IPS-NIHi11 (cell line): ENCODE results near the gene EIF4EBP3.
"Not testable (repeated sequence)": the region's sequence is repeated elsewhere in the genome, so short reads cannot be mapped to it uniquely, and the experiment has no call there.

ENCODE experiments used
- DNase-seq: peaks from one replicate; pipeline ENCODE4 v3.0.0; 2012; ENCODE audit warnings: mixed read lengths, low spot score

EIF4EBP3 gene

GRCh38 chr5:140579188-140579747 is 31.8 kb downstream of the EIF4EBP3 start:
- DNase-seq: not testable (repeated sequence)

GRCh38 chr5:140587495-140587894 is 40.0 kb downstream of the EIF4EBP3 start:
- no peak for DNase-seq

- DNase-seq: no peak
These were observed 41.0 kb downstream of the EIF4EBP3 start for GRCh38 chr5:140588311-140589070.

- DNase-seq: no peak
These were observed 43.4 kb downstream of the EIF4EBP3 start for GRCh38 chr5:140590861-140591260.

DNA sequence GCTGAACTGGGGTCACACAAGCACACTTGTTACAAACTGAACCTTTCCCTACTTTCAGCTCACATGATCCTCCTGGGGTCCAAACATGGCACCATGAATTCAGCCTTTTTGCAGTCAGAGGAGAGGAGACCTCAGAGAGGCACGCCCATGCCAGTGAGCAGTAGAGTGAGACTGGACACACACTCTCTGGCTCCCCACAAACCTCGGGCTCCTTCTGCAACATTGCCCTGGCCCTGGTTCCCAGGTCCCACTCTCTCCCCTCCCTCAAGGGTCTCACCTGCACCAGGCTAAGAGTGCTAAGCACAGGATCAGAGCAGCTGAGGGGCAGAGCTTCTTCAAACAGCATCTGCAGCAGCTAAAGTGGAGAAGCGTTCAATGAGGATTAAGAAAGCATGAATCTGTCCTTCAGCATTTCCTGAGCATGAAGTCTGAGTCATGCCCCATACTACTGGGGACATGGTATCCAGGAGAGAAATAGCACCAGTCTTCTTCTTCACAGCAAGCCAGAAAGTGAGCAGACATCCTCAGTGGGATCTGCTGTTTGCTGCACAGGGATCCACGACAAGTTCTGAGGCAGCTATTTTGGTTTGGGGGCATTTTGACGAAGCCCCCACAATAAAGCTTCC is 44.4 kb downstream of the EIF4EBP3 start:
- no peak for DNase-seq

DNA sequence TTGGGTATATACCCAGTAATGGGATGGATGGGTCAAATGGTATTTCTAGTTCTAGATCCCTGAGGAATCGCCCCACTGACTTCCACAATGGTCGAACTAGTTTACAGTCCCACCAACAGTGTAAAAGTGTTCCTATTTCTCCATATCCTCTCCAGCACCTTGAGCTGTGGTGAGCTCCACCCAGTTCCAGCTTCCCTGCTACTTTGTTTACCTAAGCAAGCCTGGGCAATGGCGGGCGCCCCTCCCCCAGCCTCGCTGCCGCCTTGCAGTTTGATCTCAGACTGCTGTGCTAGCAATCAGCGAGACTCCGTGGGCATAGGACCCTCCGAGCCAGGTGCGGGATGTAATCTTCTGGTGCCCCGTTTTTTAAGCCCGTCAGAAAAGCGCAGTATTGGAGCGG is 45.6 kb downstream of the EIF4EBP3 start:
- not testable (repeated sequence) for DNase-seq

GRCh38 chr5:140594169-140594568 is 46.7 kb downstream of the EIF4EBP3 start:
- no peak for DNase-seq

- DNase-seq: no peak
These were observed 48.3 kb downstream of the EIF4EBP3 start for GRCh38 chr5:140595538-140596300.

DNA sequence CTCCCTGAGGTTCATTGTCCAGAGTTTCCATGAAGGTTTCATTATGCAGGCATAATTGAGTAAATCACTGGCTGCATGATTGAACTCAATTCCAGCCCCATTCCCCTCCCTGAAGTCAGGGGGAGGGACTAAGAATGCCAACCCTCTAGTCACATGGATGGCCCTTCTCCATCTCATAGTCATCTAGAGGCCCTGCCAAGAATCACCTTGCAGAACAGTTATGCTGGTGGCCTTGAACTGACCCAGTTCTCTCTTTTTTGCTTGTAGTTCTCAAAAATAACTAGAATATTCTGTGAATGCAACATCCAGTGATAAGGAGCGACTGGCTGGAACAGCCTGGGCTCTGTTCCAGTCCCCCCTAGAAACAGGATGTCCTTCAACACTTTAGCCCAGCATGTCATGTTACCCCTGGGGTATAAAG is 48.9 kb downstream of the EIF4EBP3 start:
- no peak for DNase-seq

DNA sequence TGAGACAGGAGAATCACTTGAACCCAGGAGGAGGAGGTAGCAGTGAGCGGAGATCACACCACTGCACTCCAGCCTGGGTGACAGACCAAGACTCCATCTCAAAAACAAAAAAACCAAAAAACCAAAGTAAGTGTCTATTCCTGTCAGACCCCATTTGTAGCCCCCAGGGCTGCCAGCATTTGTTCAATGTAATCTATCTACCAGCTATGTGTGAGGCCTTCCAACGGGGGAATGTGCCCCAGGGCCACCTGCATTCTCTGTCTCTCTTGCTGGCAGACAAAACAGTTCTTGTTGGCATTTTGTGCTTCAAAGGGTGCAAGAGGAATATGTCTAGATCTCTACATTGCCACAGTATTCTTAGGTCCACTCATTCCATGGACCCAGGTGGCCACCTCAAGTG is 51.4 kb downstream of the EIF4EBP3 start:
- no peak for DNase-seq
